HS-27A (cell line): ENCODE measurements around the gene SH3RF3.

Source experiments
- DNase-seq: peaks from one replicate; pipeline ENCODE4 v3.0.0-alpha.2; 2012; ENCODE audit warnings: low read depth, missing footprints

SH3RF3 gene

GRCh38 chr2:109476641-109477441 is 347.8 kb downstream of the SH3RF3 start:
- no peak for DNase-seq

GRCh38 chr2:109478906-109479493 is 350.0 kb downstream of the SH3RF3 start:
- DNase-seq: no peak

GRCh38 chr2:109479804-109480203 is 350.8 kb downstream of the SH3RF3 start:
- DNase-seq: no peak

GRCh38 chr2:109480486-109481195 is 351.6 kb downstream of the SH3RF3 start:
- no peak for DNase-seq

GRCh38 chr2:109481196-109481555 is 352.2 kb downstream of the SH3RF3 start:
- no peak for DNase-seq

GRCh38 chr2:109481599-109481998 is 352.6 kb downstream of the SH3RF3 start:
- DNase-seq: no peak

- DNase-seq: no peak
Measured at GRCh38 chr2:109482361-109482861, 353.4 kb downstream of the SH3RF3 start.

GRCh38 chr2:109486711-109487535 is 357.9 kb downstream of the SH3RF3 start:
- peak; percentile 95 for DNase-seq

GRCh38 chr2:109487536-109487869 is 358.5 kb downstream of the SH3RF3 start:
- DNase-seq: no peak

GRCh38 chr2:109487871-109488655 is 359.1 kb downstream of the SH3RF3 start:
- no peak for DNase-seq

GRCh38 chr2:109489296-109489695 is 360.3 kb downstream of the SH3RF3 start:
- DNase-seq: no peak

- no peak for DNase-seq
Measured at GRCh38 chr2:109493176-109493935, 364.4 kb downstream of the SH3RF3 start.

GRCh38 chr2:109494351-109494750 is 365.3 kb downstream of the SH3RF3 start:
- no peak for DNase-seq

- no peak for DNase-seq
Measured at GRCh38 chr2:109497463-109497862, 368.5 kb downstream of the SH3RF3 start.

- no peak for DNase-seq
Measured at GRCh38 chr2:109497911-109498870, 369.2 kb downstream of the SH3RF3 start.

GRCh38 chr2:109498906-109499305 is 369.9 kb downstream of the SH3RF3 start:
- no peak for DNase-seq

- no peak for DNase-seq
Measured at GRCh38 chr2:109499566-109499965, 370.6 kb downstream of the SH3RF3 start.

GRCh38 chr2:109500910-109501309 is 371.9 kb downstream of the SH3RF3 start:
- DNase-seq: no peak

GRCh38 chr2:109501461-109501860 is 372.5 kb downstream of the SH3RF3 start:
- DNase-seq: no peak
